GM18907 (cell line): ENCODE results near the gene PRKRA.
A peak's percentile ranks its signal among the peaks of the same experiment; 100 is the strongest.
"Not testable (repeated sequence)": the region's sequence is repeated elsewhere in the genome, so short reads cannot be mapped to it uniquely, and the experiment has no call there.

Source experiments
- ATAC-seq: cut with Tn5 transposase; IDR thresholded peaks from one replicate; pipeline ENCODE4 v1.9.1; 2021; ENCODE audit warnings: mild to moderate bottlenecking, moderate library complexity; ENCODE audit not compliant: unreplicated experiment

PRKRA gene

GRCh38 chr2:178414266-178415247, 36.4 kb downstream of the PRKRA start:
- peak; percentile 87 for ATAC-seq

- ATAC-seq: peak; percentile 85
These were observed 37.3 kb downstream of the PRKRA start for GRCh38 chr2:178413472-178414265.

- ATAC-seq: not testable (repeated sequence)
These were observed 38.5 kb downstream of the PRKRA start for GRCh38 chr2:178412453-178412852.

GRCh38 chr2:178412047-178412446, 38.9 kb downstream of the PRKRA start:
- ATAC-seq: no peak

GRCh38 chr2:178409261-178409660, 41.7 kb downstream of the PRKRA start:
- ATAC-seq: no peak

GRCh38 chr2:178404368-178404767, 46.6 kb downstream of the PRKRA start:
- ATAC-seq: peak; percentile 100

- ATAC-seq: peak; percentile 55
These were observed 47.2 kb downstream of the PRKRA start for GRCh38 chr2:178403671-178404306.

- no peak for ATAC-seq
These were observed 49.0 kb downstream of the PRKRA start for GRCh38 chr2:178401994-178402437.

- ATAC-seq: peak; percentile 92
These were observed 53.9 kb downstream of the PRKRA start for GRCh38 chr2:178397002-178397605.

GRCh38 chr2:178395941-178396570, 54.9 kb downstream of the PRKRA start:
- no peak for ATAC-seq

- no peak for ATAC-seq
These were observed 55.7 kb downstream of the PRKRA start for GRCh38 chr2:178395295-178395694.

GRCh38 chr2:178394859-178395258, 56.1 kb downstream of the PRKRA start:
- no peak for ATAC-seq

- ATAC-seq: no peak
These were observed 58.8 kb downstream of the PRKRA start for GRCh38 chr2:178392215-178392614.

GRCh38 chr2:178391701-178392100, 59.3 kb downstream of the PRKRA start:
- no peak for ATAC-seq

GRCh38 chr2:178388287-178388686, 62.7 kb downstream of the PRKRA start:
- ATAC-seq: no peak

- no peak for ATAC-seq
These were observed 63.9 kb downstream of the PRKRA start for GRCh38 chr2:178386986-178387597.

GRCh38 chr2:178385595-178386148, 65.3 kb downstream of the PRKRA start:
- no peak for ATAC-seq

GRCh38 chr2:178383718-178384117, 67.3 kb downstream of the PRKRA start:
- ATAC-seq: no peak
